WTC11 (cell line): Measurements from ENCODE around the gene C16orf54. TPM values are rescaled to one million over a fixed set of nuclear protein-coding genes. Genes with fewer than 3 reads are reported as not detected.

Experiments used
- ATAC-seq: fragments of 200-7000 bp; cut with Tn5 transposase; 2 replicates; pipeline ENCODE4 v1.10.0; 2021; ENCODE audit warnings: mild to moderate bottlenecking, moderate library complexity
- CTCF ChIA-PET: fragments of 300-600 bp; sonication (Branson Sonifier 250); formaldehyde crosslinking; loops from one replicate; lab custom pipeline; 2021; ENCODE audit warnings: antibody characterized with exemption; lab: Charles Lee
- POLR2A ChIA-PET: fragments of 350-600 bp; sonication (Branson Sonifier 250); formaldehyde crosslinking; loops from one replicate; lab custom pipeline; 2021; ENCODE audit warnings: antibody characterized with exemption; lab: Charles Lee
- DNase-seq: peaks from one replicate; pipeline ENCODE4 v3.0.0; 2021; ENCODE audit warnings: low spot score
- H3K27ac Mint-ChIP-seq: 2 replicates; pipeline ENCODE4 v1.8.0; 2021; ENCODE audit warnings: mixed read lengths
- H3K27me3 Mint-ChIP-seq: 2 replicates; pipeline ENCODE4 v1.8.0; 2021; ENCODE audit warnings: low read depth, mild to moderate bottlenecking, moderate library complexity, mixed read lengths
- H3K36me3 Mint-ChIP-seq: 2 replicates; pipeline ENCODE4 v1.8.0; 2021; ENCODE audit warnings: mixed read lengths
- H3K4me1 Mint-ChIP-seq: 2 replicates; pipeline ENCODE4 v1.8.0; 2022; ENCODE audit warnings: mixed read lengths
- H3K4me3 Mint-ChIP-seq: 2 replicates; pipeline ENCODE4 v1.8.0; 2021; ENCODE audit warnings: mild to moderate bottlenecking, moderate library complexity, mixed read lengths
- H3K9me3 Mint-ChIP-seq: 2 replicates; pipeline ENCODE4 v1.8.0; 2021; ENCODE audit warnings: mixed read lengths
- ARID4B ChIP-seq: sonication (generic); formaldehyde crosslinking; IDR thresholded peaks from 2 replicates; pipeline ENCODE4 v1.8.0; 2023; ENCODE audit warnings: missing genetic modification reagents, mild to moderate bottlenecking, borderline replicate concordance
- CREM ChIP-seq: sonication (generic); formaldehyde crosslinking; IDR thresholded peaks from 2 replicates; pipeline ENCODE4 v1.8.1; 2022; ENCODE audit warnings: mild to moderate bottlenecking, missing genetic modification reagents, moderate library complexity
- FOXK1 ChIP-seq: sonication (generic); formaldehyde crosslinking; IDR thresholded peaks from 2 replicates; pipeline ENCODE4 v1.8.0; 2022; ENCODE audit warnings: mild to moderate bottlenecking, moderate library complexity, missing genetic modification reagents
- GRHL2 ChIP-seq: fragments of 250-450 bp; sonication (Bioruptor Pico); IDR thresholded peaks from 2 replicates; pipeline ENCODE4 v1.8.0; 2022; ENCODE audit warnings: mild to moderate bottlenecking, moderate library complexity; ENCODE audit not compliant: insufficient replicate concordance, severe bottlenecking
- IRF1 ChIP-seq: sonication (generic); formaldehyde crosslinking; IDR thresholded peaks from 2 replicates; pipeline ENCODE4 v1.8.0; 2023; ENCODE audit warnings: missing genetic modification reagents
- MAX ChIP-seq: sonication (generic); formaldehyde crosslinking; IDR thresholded peaks from 2 replicates; pipeline ENCODE4 v1.8.0; 2022; ENCODE audit warnings: mild to moderate bottlenecking, missing genetic modification reagents
- NFE2L1 ChIP-seq: sonication (generic); formaldehyde crosslinking; IDR thresholded peaks from 2 replicates; pipeline ENCODE4 v1.8.1; 2023; ENCODE audit warnings: missing genetic modification reagents
- OVOL2 ChIP-seq: fragments of 250-450 bp; sonication (Bioruptor Pico); IDR thresholded peaks from 2 replicates; pipeline ENCODE4 v1.9.0; 2021; ENCODE audit warnings: mild to moderate bottlenecking, borderline replicate concordance
- PRDM15 ChIP-seq: sonication (generic); formaldehyde crosslinking; IDR thresholded peaks from 2 replicates; pipeline ENCODE4 v1.8.0; 2022; ENCODE audit warnings: missing genetic modification reagents
- RELA ChIP-seq: sonication (generic); formaldehyde crosslinking; IDR thresholded peaks from 2 replicates; pipeline ENCODE4 v1.8.1; 2022; ENCODE audit warnings: missing genetic modification reagents, mild to moderate bottlenecking, borderline replicate concordance
- SP1 ChIP-seq: sonication (generic); formaldehyde crosslinking; conservative IDR thresholded peaks from 2 replicates; pipeline ENCODE4 v1.8.1; 2022; ENCODE audit warnings: missing genetic modification reagents
- TEAD4 ChIP-seq: sonication (generic); formaldehyde crosslinking; IDR thresholded peaks from 2 replicates; pipeline ENCODE4 v1.8.0; 2022; ENCODE audit warnings: mild to moderate bottlenecking, missing genetic modification reagents
- ZNF138 ChIP-seq: sonication (generic); formaldehyde crosslinking; conservative IDR thresholded peaks from 2 replicates; pipeline ENCODE4 v1.8.1; 2022; ENCODE audit warnings: mild to moderate bottlenecking, moderate library complexity, missing genetic modification reagents
- ZNF281 ChIP-seq: sonication (generic); formaldehyde crosslinking; IDR thresholded peaks from 2 replicates; pipeline ENCODE4 v1.8.0; 2023; ENCODE audit warnings: mild to moderate bottlenecking, missing genetic modification reagents
- ZNF396 ChIP-seq: fragments of 250-450 bp; sonication (Bioruptor Pico); IDR thresholded peaks from 2 replicates; pipeline ENCODE4 v1.8.0; 2021; ENCODE audit warnings: mild to moderate bottlenecking, moderate library complexity, borderline replicate concordance
- ZNF416 ChIP-seq: fragments of 250-450 bp; sonication (Bioruptor Pico); IDR thresholded peaks from 2 replicates; pipeline ENCODE4 v1.9.0; 2021; ENCODE audit warnings: mild to moderate bottlenecking, inconsistent platforms
- ZNF532 ChIP-seq: fragments of 250-450 bp; sonication (Bioruptor Pico); IDR thresholded peaks from 2 replicates; pipeline ENCODE4 v1.9.0; 2021; ENCODE audit warnings: mild to moderate bottlenecking, borderline replicate concordance
- total RNA-seq: library from RNA; stranded (reverse); gene quantifications from 3 replicates; pipeline ENCODE4 v1.2.3, GENCODE V29; 2021

Gene C16orf54
- total RNA-seq, 1 experiment from 2014 or later = 0.09 TPM

- ATAC-seq (no peak), DNase-seq (no peak)
- no peak for TF ChIP-seq OVOL2 (CRISPR knock-in tag)
- no peak for TF ChIP-seq GRHL2 (CRISPR knock-in tag)
- TF ChIP-seq SP1 (CRISPR knock-in tag) = no peak
- TF ChIP-seq NFE2L1 (CRISPR knock-in tag) = no peak
- no peak for TF ChIP-seq ARID4B (CRISPR knock-in tag)
- TF ChIP-seq ZNF416 (CRISPR knock-in tag) = no peak
- TF ChIP-seq ZNF532 (CRISPR knock-in tag) = no peak
- no peak for TF ChIP-seq PRDM15 (CRISPR knock-in tag)
- TF ChIP-seq MAX (CRISPR knock-in tag) = no peak
- no peak for TF ChIP-seq ZNF138
- no peak for TF ChIP-seq FOXK1 (CRISPR knock-in tag)
- TF ChIP-seq CREM (CRISPR knock-in tag) = no peak
- no peak for TF ChIP-seq RELA
- TF ChIP-seq TEAD4 (CRISPR knock-in tag) = no peak
- TF ChIP-seq ZNF396 = no peak
- no peak for TF ChIP-seq IRF1 (CRISPR knock-in tag)
- TF ChIP-seq ZNF281 = no peak
- peaks cover 17% of the 10 kb centered on the region for H3K27me3 Mint-ChIP-seq
- no peaks in the 10 kb centered on the region for H3K4me1 Mint-ChIP-seq
- POLR2A ChIA-PET = interaction anchor here (0.6 to 0.7 kb wide), 2 partner anchors 53 to 105 kb away, joined by 3 read pairs; no protein-coding TSS in a partner anchor
- H3K4me3 Mint-ChIP-seq = no peak overlapping the region
- peaks cover 13% of the 10 kb centered on the region for H3K36me3 Mint-ChIP-seq
- no peak overlapping the region for H3K27ac Mint-ChIP-seq
- CTCF ChIA-PET = interaction anchor here (1.0 to 1.9 kb wide), 4 partner anchors 31 to 112 kb away, joined by 4 to 5 read pairs (median 4); partner anchors contain the start of gene KIF22
- H3K9me3 Mint-ChIP-seq = peaks cover 5% of the 10 kb centered on the region
Measured at GRCh38 chr16:29753516-29753915, 7.7 kb upstream of the C16orf54 start.
